ENCODE data around the gene LRRC4C.

The LRRC4C gene

GRCh38 chr11:41190437-41191082 is 268.9 kb downstream of the LRRC4C start:
- TF ChIP-seq ZFX (IDR thresholded peaks at IDR 0.05; ENCODE audit: borderline replicate concordance) (no peak), CTCF (IDR thresholded peaks at IDR 0.05) (no peak)

GRCh38 chr11:41189701-41190436 is 269.6 kb downstream of the LRRC4C start:
- H3K27ac ChIP-seq: no peak overlapping the region
- TF ChIP-seq CTCF (IDR thresholded peaks at IDR 0.05): no peak

More at GRCh38 chr11:41190437-41191082, 268.9 kb downstream of the LRRC4C start:
- no peak overlapping the region for H3K27ac ChIP-seq

GRCh38 chr11:41177791-41178190 is 281.7 kb downstream of the LRRC4C start:
- no peak for TF ChIP-seq CTCF (IDR thresholded peaks at IDR 0.05)
- no peak for TF ChIP-seq ZFX (IDR thresholded peaks at IDR 0.05; ENCODE audit: borderline replicate concordance)
- H3K27ac ChIP-seq: no peak overlapping the region

- no peak overlapping the region for H3K27ac ChIP-seq
- no peak; the same call in 1 of the 2 replicates for TF ChIP-seq CTCF (IDR thresholded peaks at IDR 0.05)
- no peak for TF ChIP-seq ZFX (IDR thresholded peaks at IDR 0.05; ENCODE audit: borderline replicate concordance)
Measured at GRCh38 chr11:41175304-41175972, 284.0 kb downstream of the LRRC4C start.

- no peak overlapping the region for H3K27ac ChIP-seq
- no peak for TF ChIP-seq CTCF (IDR thresholded peaks at IDR 0.05)
- no peak for TF ChIP-seq ZFX (IDR thresholded peaks at IDR 0.05; ENCODE audit: borderline replicate concordance)
Measured at GRCh38 chr11:41146326-41146725, 313.1 kb downstream of the LRRC4C start.

- H3K27ac ChIP-seq: no peak overlapping the region
- no peak for TF ChIP-seq ZFX (IDR thresholded peaks at IDR 0.05; ENCODE audit: borderline replicate concordance)
- no peak for TF ChIP-seq CTCF (IDR thresholded peaks at IDR 0.05)
Measured at GRCh38 chr11:41145420-41145819, 314.0 kb downstream of the LRRC4C start.

- H3K27ac ChIP-seq: no peak overlapping the region
Measured at GRCh38 chr11:41134971-41135370, 324.5 kb downstream of the LRRC4C start.

More at GRCh38 chr11:41134971-41135370, 324.5 kb downstream of the LRRC4C start:
- TF ChIP-seq CTCF (IDR thresholded peaks at IDR 0.05) (no peak), ZFX (IDR thresholded peaks at IDR 0.05; ENCODE audit: borderline replicate concordance) (no peak)

All from 22Rv1 (cell line).